HEK293 (cell line): Measurements from ENCODE around the gene SERPINE2.

Source experiments
- ATF2 ChIP-seq: fragments of 450-650 bp; formaldehyde crosslinking; IDR thresholded peaks from 2 replicates; pipeline ENCODE4 v1.5.1; 2016; ENCODE audit warnings: missing biosample characterization, missing genetic modification characterization, low read depth
- CTCF ChIP-seq: fragments of 450-650 bp; formaldehyde crosslinking; IDR thresholded peaks from 2 replicates; pipeline ENCODE4 v1.5.1; 2016; ENCODE audit warnings: missing biosample characterization, missing genetic modification characterization
- KLF17 ChIP-seq: fragments of 450-650 bp; formaldehyde crosslinking; IDR thresholded peaks from 2 replicates; pipeline ENCODE4 v1.5.1; 2016; ENCODE audit warnings: missing biosample characterization, missing genetic modification characterization
- SCRT2 ChIP-seq: fragments of 450-650 bp; formaldehyde crosslinking; IDR thresholded peaks from 2 replicates; pipeline ENCODE4 v1.5.1; 2016; ENCODE audit warnings: missing biosample characterization, missing genetic modification characterization
- ZBTB21 ChIP-seq: fragments of 450-650 bp; formaldehyde crosslinking; IDR thresholded peaks from 2 replicates; pipeline ENCODE4 v1.5.1; 2017; ENCODE audit warnings: missing biosample characterization, missing genetic modification characterization
- ZBTB26 ChIP-seq: fragments of 450-650 bp; formaldehyde crosslinking; optimal IDR thresholded peaks from 2 replicates; pipeline ENCODE3; 2016; ENCODE audit warnings: missing biosample characterization, mild to moderate bottlenecking, missing genetic modification characterization
- ZNF350 ChIP-seq: fragments of 450-650 bp; formaldehyde crosslinking; IDR thresholded peaks from 2 replicates; pipeline ENCODE4 v1.5.0; 2017; ENCODE audit warnings: missing biosample characterization, mild to moderate bottlenecking, missing genetic modification characterization
- ZNF398 ChIP-seq: fragments of 450-650 bp; formaldehyde crosslinking; IDR thresholded peaks from 2 replicates; pipeline ENCODE4 v1.5.1; 2017; ENCODE audit warnings: missing biosample characterization, missing genetic modification characterization
- ZNF513 ChIP-seq: fragments of 450-650 bp; IDR thresholded peaks from 2 replicates; pipeline ENCODE4 v1.5.1; 2018; ENCODE audit warnings: missing biosample characterization, missing genetic modification characterization
- ZNF530 ChIP-seq: fragments of 450-650 bp; formaldehyde crosslinking; IDR thresholded peaks from 2 replicates; pipeline ENCODE4 v1.5.1; 2016; ENCODE audit warnings: low read depth, missing biosample characterization, missing genetic modification characterization
- ZNF571 ChIP-seq: fragments of 450-650 bp; formaldehyde crosslinking; IDR thresholded peaks from 2 replicates; pipeline ENCODE4 v1.5.0; 2017; ENCODE audit warnings: missing biosample characterization, missing genetic modification characterization
- ZNF701 ChIP-seq: fragments of 450-650 bp; formaldehyde crosslinking; IDR thresholded peaks from 2 replicates; pipeline ENCODE4 v1.5.1; 2016; ENCODE audit warnings: missing biosample characterization, missing genetic modification characterization

- TF ChIP-seq ZNF398 (tag by site-specific recombination): no peak
- TF ChIP-seq KLF17 (tag by site-specific recombination): no peak
- no peak for TF ChIP-seq SCRT2 (tag by site-specific recombination)
- no peak for TF ChIP-seq CTCF
- no peak for TF ChIP-seq ZNF350 (tag by site-specific recombination)
- no peak for TF ChIP-seq ZNF513 (tag by site-specific recombination)
- TF ChIP-seq ZBTB21 (tag by site-specific recombination): no peak
- no peak for TF ChIP-seq ZBTB26
- no peak for TF ChIP-seq ZNF530 (tag by site-specific recombination)
- no peak for TF ChIP-seq ZNF571 (tag by site-specific recombination)
- TF ChIP-seq ATF2 (tag by site-specific recombination): no peak
- no peak for TF ChIP-seq ZNF701
Measured at GRCh38 chr2:224073676-224074075, 34.6 kb upstream of the SERPINE2 start.
